Measurements from ENCODE around the gene CAMK1D.

Gene CAMK1D

GRCh38 chr10:12631787-12632562, 282.6 kb downstream of the CAMK1D start:
- no peaks in the 10 kb centered on the region for H4K20me1 ChIP-seq (ENCODE audit: insufficient read depth, low read length)
- H3K27me3 ChIP-seq (replicated peaks; ENCODE audit: insufficient read depth, low read length): no peaks in the 10 kb centered on the region
- H3F3A ChIP-seq (ENCODE audit: insufficient read depth, low read length): no peaks in the 10 kb centered on the region
- H3K9ac ChIP-seq (ENCODE audit: low read length): no peak overlapping the region
- no peak for TF ChIP-seq EZH2 (optimal IDR thresholded peaks at IDR 0.05; ENCODE audit: low read depth, low read length)
- TF ChIP-seq EZH2phosphoT487 (IDR thresholded peaks at IDR 0.05; ENCODE audit: low read length): no peak
- TF ChIP-seq, protein P1, sequence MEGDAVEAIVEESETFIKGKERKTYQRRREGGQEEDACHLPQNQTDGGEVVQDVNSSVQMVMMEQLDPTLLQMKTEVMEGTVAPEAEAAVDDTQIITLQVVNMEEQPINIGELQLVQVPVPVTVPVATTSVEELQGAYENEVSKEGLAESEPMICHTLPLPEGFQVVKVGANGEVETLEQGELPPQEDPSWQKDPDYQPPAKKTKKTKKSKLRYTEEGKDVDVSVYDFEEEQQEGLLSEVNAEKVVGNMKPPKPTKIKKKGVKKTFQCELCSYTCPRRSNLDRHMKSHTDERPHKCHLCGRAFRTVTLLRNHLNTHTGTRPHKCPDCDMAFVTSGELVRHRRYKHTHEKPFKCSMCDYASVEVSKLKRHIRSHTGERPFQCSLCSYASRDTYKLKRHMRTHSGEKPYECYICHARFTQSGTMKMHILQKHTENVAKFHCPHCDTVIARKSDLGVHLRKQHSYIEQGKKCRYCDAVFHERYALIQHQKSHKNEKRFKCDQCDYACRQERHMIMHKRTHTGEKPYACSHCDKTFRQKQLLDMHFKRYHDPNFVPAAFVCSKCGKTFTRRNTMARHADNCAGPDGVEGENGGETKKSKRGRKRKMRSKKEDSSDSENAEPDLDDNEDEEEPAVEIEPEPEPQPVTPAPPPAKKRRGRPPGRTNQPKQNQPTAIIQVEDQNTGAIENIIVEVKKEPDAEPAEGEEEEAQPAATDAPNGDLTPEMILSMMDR (IDR thresholded peaks at IDR 0.05; ENCODE audit: low read length): no peak
- H3K4me1 ChIP-seq (ENCODE audit: low read length): no peaks in the 10 kb centered on the region
- no peaks in the 10 kb centered on the region for H3K9me2 ChIP-seq (replicated peaks; ENCODE audit: insufficient read depth, low read length)
- no peaks in the 10 kb centered on the region for H3K36me3 ChIP-seq (replicated peaks; ENCODE audit: insufficient read depth, low read length)
- H2AFZ ChIP-seq (ENCODE audit: low read length): no peak overlapping the region
- H3K27ac ChIP-seq (ENCODE audit: low read length): no peak overlapping the region
- H3K79me2 ChIP-seq (ENCODE audit: low read length): 0 out of 2 replicates have a peak, but pooled peaks cover 17% of the 10 kb centered on the region
- DNase-seq: no peak
- no peak overlapping the region for H3K4me2 ChIP-seq (ENCODE audit: low read depth, low read length)
- no peaks in the 10 kb centered on the region for H3K9me3 ChIP-seq (replicated peaks; ENCODE audit: insufficient read depth, low read length)
- no peak overlapping the region for H3K4me3 ChIP-seq (ENCODE audit: low read length)

GRCh38 chr10:12633776-12634620, 284.7 kb downstream of the CAMK1D start:
- H3K27ac ChIP-seq (ENCODE audit: low read length): no peak overlapping the region
- no peaks in the 10 kb centered on the region for H3K9me2 ChIP-seq (replicated peaks; ENCODE audit: insufficient read depth, low read length)
- peaks cover 2% of the 10 kb centered on the region; the same call in 1 of the 2 replicates for H3K4me1 ChIP-seq (ENCODE audit: low read length)
- no peaks in the 10 kb centered on the region for H3K36me3 ChIP-seq (replicated peaks; ENCODE audit: insufficient read depth, low read length)
- no peaks in the 10 kb centered on the region for H3K9me3 ChIP-seq (replicated peaks; ENCODE audit: insufficient read depth, low read length)
- no peak for DNase-seq
- H3K4me2 ChIP-seq (ENCODE audit: low read depth, low read length): no peak overlapping the region
- H3K79me2 ChIP-seq (ENCODE audit: low read length): 0 out of 2 replicates have a peak, but pooled peaks cover 9% of the 10 kb centered on the region
- TF ChIP-seq EZH2 (optimal IDR thresholded peaks at IDR 0.05; ENCODE audit: low read depth, low read length) (no peak), EZH2phosphoT487 (IDR thresholded peaks at IDR 0.05; ENCODE audit: low read length) (no peak)
- TF ChIP-seq, protein P1 (IDR thresholded peaks at IDR 0.05; ENCODE audit: low read length): no peak
- H4K20me1 ChIP-seq (ENCODE audit: insufficient read depth, low read length): no peaks in the 10 kb centered on the region
- H2AFZ ChIP-seq (ENCODE audit: low read length): no peak overlapping the region
- H3K4me3 ChIP-seq (ENCODE audit: low read length): no peak overlapping the region
- H3K9ac ChIP-seq (ENCODE audit: low read length): no peak overlapping the region
- H3K27me3 ChIP-seq (replicated peaks; ENCODE audit: insufficient read depth, low read length): no peaks in the 10 kb centered on the region
- H3F3A ChIP-seq (ENCODE audit: insufficient read depth, low read length): no peaks in the 10 kb centered on the region

DNA sequence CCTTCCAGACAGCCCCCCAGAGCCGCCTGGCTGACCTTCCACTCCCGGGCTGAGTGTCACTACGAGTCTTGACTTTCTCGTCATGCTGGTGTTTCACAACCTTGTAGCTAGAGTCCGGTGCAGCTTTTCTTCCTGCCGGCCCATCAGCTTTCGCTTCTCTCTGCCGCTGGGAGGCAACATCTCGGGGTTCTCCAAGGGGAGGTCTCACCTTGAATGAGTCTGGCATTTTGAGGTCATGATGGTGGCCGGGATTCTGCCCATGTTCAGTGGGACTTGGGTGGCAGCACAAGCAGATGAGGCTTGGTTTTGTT, 285.2 kb downstream of the CAMK1D start:
- no peak overlapping the region for H3K4me2 ChIP-seq (ENCODE audit: low read depth, low read length)
- no peaks in the 10 kb centered on the region for H3F3A ChIP-seq (ENCODE audit: insufficient read depth, low read length)
- no peak overlapping the region for H3K4me3 ChIP-seq (ENCODE audit: low read length)
- no peaks in the 10 kb centered on the region for H4K20me1 ChIP-seq (ENCODE audit: insufficient read depth, low read length)
- H3K9me2 ChIP-seq (replicated peaks; ENCODE audit: insufficient read depth, low read length): no peaks in the 10 kb centered on the region
- H3K79me2 ChIP-seq (ENCODE audit: low read length): 0 out of 2 replicates have a peak, but pooled peaks cover 7% of the 10 kb centered on the region
- H3K9me3 ChIP-seq (replicated peaks; ENCODE audit: insufficient read depth, low read length): no peaks in the 10 kb centered on the region
- H3K9ac ChIP-seq (ENCODE audit: low read length): no peak overlapping the region
- no peak overlapping the region for H2AFZ ChIP-seq (ENCODE audit: low read length)
- H3K27ac ChIP-seq (ENCODE audit: low read length): no peak overlapping the region
- TF ChIP-seq EZH2 (optimal IDR thresholded peaks at IDR 0.05; ENCODE audit: low read depth, low read length): no peak
- H3K27me3 ChIP-seq (replicated peaks; ENCODE audit: insufficient read depth, low read length): no peaks in the 10 kb centered on the region
- no peaks in the 10 kb centered on the region for H3K36me3 ChIP-seq (replicated peaks; ENCODE audit: insufficient read depth, low read length)
- peaks cover 2% of the 10 kb centered on the region; the same call in 1 of the 2 replicates for H3K4me1 ChIP-seq (ENCODE audit: low read length)
- no peak for DNase-seq
